Transverse colon (tissue), 3 donors: ENCODE results near the gene CYP51A1.

Experiments used
- EP300 ChIP-seq: sonication (generic); formaldehyde crosslinking; IDR thresholded peaks from one replicate; pipeline ENCODE4 v1.6.1; 2017; ENCODE audit warnings: antibody characterized with exemption, low read depth
- TF ChIP-seq, protein P1 (sequence below), 5 experiments: fragments of 200-600 bp in 3 of 5; fragments of 450-650 bp in 2 of 5; sonication (generic) in 3 of 5; IDR thresholded peaks; 1 replicate in 2 of 5; 2 replicates in 3 of 5; pipeline ENCODE4 v1.5.1; 2016 to 2017; ENCODE audit warnings: antibody characterized with exemption in 5 of 5, inconsistent platforms in 3 of 5, mild to moderate bottlenecking in 2 of 5, moderate library complexity in 1 of 5

DNA sequence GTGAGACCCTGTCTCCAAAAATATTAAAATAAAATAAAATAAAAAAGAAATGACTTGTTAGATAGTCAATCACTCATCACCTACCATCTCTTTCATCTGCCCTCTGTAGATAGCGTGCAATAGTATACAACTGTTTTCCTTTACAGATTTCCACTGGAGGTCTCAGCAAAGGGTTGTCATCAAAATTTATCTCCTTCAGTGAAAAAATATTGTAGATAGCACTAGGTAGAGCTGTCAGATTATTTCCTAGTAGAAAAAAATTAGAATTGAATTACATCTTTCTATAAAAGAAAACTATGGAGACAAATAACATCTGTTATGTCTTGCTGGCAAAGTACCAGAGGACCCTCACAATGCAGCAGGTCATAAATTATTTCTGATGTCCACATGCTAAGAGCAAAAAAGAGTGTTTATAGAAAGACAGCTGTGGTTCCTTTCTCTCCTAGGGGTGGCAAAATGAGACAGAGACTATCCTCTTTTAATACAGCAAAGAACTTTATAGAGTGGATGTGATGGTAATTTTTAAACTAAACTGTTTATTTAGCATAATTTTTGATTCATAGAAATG is 16.3 kb upstream of the CYP51A1 start:
- no peak for TF ChIP-seq EP300
- TF ChIP-seq, protein P1, sequence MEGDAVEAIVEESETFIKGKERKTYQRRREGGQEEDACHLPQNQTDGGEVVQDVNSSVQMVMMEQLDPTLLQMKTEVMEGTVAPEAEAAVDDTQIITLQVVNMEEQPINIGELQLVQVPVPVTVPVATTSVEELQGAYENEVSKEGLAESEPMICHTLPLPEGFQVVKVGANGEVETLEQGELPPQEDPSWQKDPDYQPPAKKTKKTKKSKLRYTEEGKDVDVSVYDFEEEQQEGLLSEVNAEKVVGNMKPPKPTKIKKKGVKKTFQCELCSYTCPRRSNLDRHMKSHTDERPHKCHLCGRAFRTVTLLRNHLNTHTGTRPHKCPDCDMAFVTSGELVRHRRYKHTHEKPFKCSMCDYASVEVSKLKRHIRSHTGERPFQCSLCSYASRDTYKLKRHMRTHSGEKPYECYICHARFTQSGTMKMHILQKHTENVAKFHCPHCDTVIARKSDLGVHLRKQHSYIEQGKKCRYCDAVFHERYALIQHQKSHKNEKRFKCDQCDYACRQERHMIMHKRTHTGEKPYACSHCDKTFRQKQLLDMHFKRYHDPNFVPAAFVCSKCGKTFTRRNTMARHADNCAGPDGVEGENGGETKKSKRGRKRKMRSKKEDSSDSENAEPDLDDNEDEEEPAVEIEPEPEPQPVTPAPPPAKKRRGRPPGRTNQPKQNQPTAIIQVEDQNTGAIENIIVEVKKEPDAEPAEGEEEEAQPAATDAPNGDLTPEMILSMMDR (IDR thresholded peaks at IDR 0.05), result no peak
